ENCODE measurements around the gene YY1. TPM values are rescaled to one million over a fixed set of nuclear protein-coding genes. Genes with fewer than 3 reads are reported as not detected.
A peak's percentile ranks its signal among the peaks of the same experiment; 100 is the strongest.
"Not testable (repeated sequence)": the region's sequence is repeated elsewhere in the genome, so short reads cannot be mapped to it uniquely, and the experiment has no call there.

The YY1 gene
- total and polyA plus RNA-seq, 2 donors from 2014 or later: 34.2 to 60.4 TPM

DNA sequence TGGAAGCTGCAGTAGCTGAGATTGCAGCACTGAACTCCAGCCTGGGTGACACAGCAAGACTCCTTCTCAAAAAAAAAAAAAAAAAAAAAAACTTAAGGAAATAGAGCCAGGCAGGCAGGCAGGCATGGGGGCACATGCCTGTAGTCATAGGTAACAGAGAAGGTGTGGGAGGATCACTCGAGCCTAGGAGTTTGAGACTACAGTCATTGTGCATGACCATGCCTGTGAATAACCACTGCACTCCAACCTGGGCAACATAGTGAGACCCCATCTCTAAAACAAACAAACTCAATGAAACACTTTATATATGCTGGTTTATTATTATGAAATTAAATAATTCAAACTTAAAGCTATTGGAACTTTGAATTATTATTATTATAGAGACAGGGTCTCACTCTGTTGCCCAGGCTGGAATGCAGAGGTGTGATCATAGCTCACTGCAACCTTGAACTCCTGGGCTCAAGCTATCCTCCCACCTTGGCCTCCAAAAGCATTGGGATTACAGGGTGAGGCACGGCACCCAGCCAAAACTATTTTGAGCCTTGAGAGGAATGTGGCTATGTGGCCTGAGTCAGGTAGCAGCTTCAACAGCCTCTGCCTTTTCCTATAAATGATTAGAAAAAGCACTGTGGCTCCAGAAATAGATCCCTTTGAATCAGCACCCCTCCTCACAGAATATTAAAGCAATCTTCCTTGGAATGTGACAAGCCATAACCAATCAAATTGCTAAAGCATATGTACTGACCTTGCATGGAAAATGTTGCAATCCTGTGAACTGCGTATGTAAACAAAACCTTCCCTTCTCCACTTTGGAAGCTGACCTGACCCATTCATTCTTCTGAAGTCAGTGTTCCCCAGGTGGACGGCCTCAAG is 34.7 kb upstream of the YY1 start:
- DNase-seq (peak in 2 of 5 donors; percentile 26 to 50), FAIRE-seq (no peak)
- Histone ChIP-seq H3K9ac (ENCODE audit: low read length in 3 of 3) (no peak overlapping the region), H3K27me3 (ENCODE audit: control insufficient read depth, insufficient read depth, low read length) (no peaks in the 10 kb centered on the region), H3K4me3 (ENCODE audit: low read length in 3 of 3) (no peak overlapping the region), H3K36me3 (ENCODE audit: control insufficient read depth in 2 of 3, insufficient read depth in 3 of 3, low read length in 3 of 3) (no peaks in the 10 kb centered on the region), H3K27ac (ENCODE audit: low read depth in 2 of 2, low read length in 2 of 2) (no peak overlapping the region), H3K4me1 (ENCODE audit: control insufficient read depth in 2 of 3, insufficient read depth in 2 of 3, low read depth in 1 of 3, low read length in 3 of 3) (no peaks in the 10 kb centered on the region), H3K9me3 (ENCODE audit: control insufficient read depth in 2 of 3, insufficient read depth in 1 of 3, low read length in 3 of 3) (no peaks in the 10 kb centered on the region)
- TF ChIP-seq, protein P1, sequence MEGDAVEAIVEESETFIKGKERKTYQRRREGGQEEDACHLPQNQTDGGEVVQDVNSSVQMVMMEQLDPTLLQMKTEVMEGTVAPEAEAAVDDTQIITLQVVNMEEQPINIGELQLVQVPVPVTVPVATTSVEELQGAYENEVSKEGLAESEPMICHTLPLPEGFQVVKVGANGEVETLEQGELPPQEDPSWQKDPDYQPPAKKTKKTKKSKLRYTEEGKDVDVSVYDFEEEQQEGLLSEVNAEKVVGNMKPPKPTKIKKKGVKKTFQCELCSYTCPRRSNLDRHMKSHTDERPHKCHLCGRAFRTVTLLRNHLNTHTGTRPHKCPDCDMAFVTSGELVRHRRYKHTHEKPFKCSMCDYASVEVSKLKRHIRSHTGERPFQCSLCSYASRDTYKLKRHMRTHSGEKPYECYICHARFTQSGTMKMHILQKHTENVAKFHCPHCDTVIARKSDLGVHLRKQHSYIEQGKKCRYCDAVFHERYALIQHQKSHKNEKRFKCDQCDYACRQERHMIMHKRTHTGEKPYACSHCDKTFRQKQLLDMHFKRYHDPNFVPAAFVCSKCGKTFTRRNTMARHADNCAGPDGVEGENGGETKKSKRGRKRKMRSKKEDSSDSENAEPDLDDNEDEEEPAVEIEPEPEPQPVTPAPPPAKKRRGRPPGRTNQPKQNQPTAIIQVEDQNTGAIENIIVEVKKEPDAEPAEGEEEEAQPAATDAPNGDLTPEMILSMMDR (IDR thresholded peaks at IDR 0.05; ENCODE audit: borderline replicate concordance, extremely low read depth, insufficient read depth): no peak
- intact Hi-C loops (cut with DNase I): no loop called here

DNA sequence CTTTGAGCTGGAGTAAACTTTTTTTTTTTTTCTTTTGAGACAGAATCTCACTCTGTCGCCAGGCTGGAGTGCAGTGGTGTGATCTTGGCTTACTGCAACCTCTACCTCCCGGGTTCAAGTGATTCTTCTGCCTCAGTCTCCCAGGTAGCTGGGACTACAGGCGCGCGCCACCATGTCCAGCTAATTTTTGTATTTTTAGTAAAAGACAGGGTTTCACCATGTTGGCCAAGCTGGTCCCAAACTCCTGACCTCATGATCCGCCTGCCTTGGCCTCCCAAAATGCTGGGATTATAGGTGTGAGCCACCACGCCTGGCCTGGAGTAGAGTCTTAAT is 34.1 kb upstream of the YY1 start:
- H3K9me3 ChIP-seq (ENCODE audit: control insufficient read depth in 2 of 3, insufficient read depth in 1 of 3, low read length in 3 of 3); H3K4me1 ChIP-seq (ENCODE audit: control insufficient read depth in 2 of 3, insufficient read depth in 2 of 3, low read depth in 1 of 3, low read length in 3 of 3); H3K27me3 ChIP-seq (ENCODE audit: control insufficient read depth, insufficient read depth, low read length); H3K36me3 ChIP-seq (ENCODE audit: control insufficient read depth in 2 of 3, insufficient read depth in 3 of 3, low read length in 3 of 3); intact Hi-C loops (cut with DNase I); H3K27ac ChIP-seq (ENCODE audit: low read depth in 2 of 2, low read length in 2 of 2); FAIRE-seq; H3K9ac ChIP-seq (ENCODE audit: low read length in 3 of 3); H3K4me3 ChIP-seq (ENCODE audit: low read length in 3 of 3): not testable (repeated sequence)
- peak in 1 of 5 donors; percentile 14 for DNase-seq

DNA sequence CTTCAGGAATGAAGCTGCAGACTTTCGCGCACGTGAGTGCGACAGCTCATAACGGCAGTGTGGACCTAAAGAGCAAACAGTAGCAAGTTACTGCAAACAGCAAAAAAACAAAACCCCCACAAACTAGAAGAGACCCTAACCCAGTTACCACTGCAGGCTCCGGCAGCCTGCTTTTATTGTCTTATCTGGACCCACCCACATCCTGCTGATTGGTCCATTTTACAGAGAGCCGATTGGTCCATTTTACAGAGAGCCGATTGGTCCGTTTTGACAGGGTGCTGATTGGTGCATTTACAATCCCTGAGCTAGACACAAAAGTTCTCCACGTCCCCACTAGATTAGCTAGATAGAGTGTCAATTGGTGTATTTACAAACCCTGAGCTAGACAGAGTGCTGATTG is 31.4 kb upstream of the YY1 start:
- H3K27me3 ChIP-seq (ENCODE audit: control insufficient read depth, insufficient read depth, low read length); H3K9me3 ChIP-seq (ENCODE audit: control insufficient read depth in 2 of 3, insufficient read depth in 1 of 3, low read length in 3 of 3); H3K9ac ChIP-seq (ENCODE audit: low read length in 3 of 3); H3K27ac ChIP-seq (ENCODE audit: low read depth in 2 of 2, low read length in 2 of 2); H3K4me1 ChIP-seq (ENCODE audit: control insufficient read depth in 2 of 3, insufficient read depth in 2 of 3, low read depth in 1 of 3, low read length in 3 of 3); FAIRE-seq; intact Hi-C loops (cut with DNase I); H3K4me3 ChIP-seq (ENCODE audit: low read length in 3 of 3); H3K36me3 ChIP-seq (ENCODE audit: control insufficient read depth in 2 of 3, insufficient read depth in 3 of 3, low read length in 3 of 3); DNase-seq: not testable (repeated sequence)

- H3K9ac ChIP-seq (ENCODE audit: low read length in 3 of 3); H3K4me1 ChIP-seq (ENCODE audit: control insufficient read depth in 2 of 3, insufficient read depth in 2 of 3, low read depth in 1 of 3, low read length in 3 of 3); H3K4me3 ChIP-seq (ENCODE audit: low read length in 3 of 3); intact Hi-C loops (cut with DNase I); H3K9me3 ChIP-seq (ENCODE audit: control insufficient read depth in 2 of 3, insufficient read depth in 1 of 3, low read length in 3 of 3); H3K27ac ChIP-seq (ENCODE audit: low read depth in 2 of 2, low read length in 2 of 2); H3K27me3 ChIP-seq (ENCODE audit: control insufficient read depth, insufficient read depth, low read length); H3K36me3 ChIP-seq (ENCODE audit: control insufficient read depth in 2 of 3, insufficient read depth in 3 of 3, low read length in 3 of 3); FAIRE-seq: not testable (repeated sequence)
- DNase-seq: peak in 1 of 5 donors; percentile 70
Observed at GRCh38 chr14:100208136-100208535, 30.8 kb upstream of the YY1 start.

DNA sequence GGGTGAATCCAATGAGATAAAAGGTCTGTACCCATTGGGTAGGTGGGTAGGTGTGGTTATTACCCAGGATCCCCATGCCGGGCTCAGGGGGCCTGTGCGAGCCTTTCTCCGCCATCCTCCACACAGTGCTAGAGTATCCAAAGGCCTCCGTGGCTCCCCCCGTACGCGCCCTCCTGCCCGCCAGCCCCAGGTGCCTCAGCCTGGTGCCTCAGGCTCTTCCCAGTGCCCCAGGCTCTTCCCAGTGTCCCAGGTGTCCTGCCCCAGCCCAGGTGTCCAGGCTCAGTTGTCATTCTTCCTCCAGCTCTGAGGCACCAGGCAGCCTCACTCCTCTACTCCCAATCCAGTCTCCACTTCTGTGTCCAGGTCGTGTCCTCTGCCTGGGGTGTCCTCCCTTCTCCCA is 27.6 kb upstream of the YY1 start:
- FAIRE-seq (no peak), DNase-seq (peak in 1 of 5 donors; percentile 43)
- Histone ChIP-seq H3K9ac (ENCODE audit: low read length in 3 of 3) (no peak overlapping the region), H3K27me3 (ENCODE audit: control insufficient read depth, insufficient read depth, low read length) (no peaks in the 10 kb centered on the region), H3K36me3 (ENCODE audit: control insufficient read depth in 2 of 3, insufficient read depth in 3 of 3, low read length in 3 of 3) (no peaks in the 10 kb centered on the region), H3K4me3 (ENCODE audit: low read length in 3 of 3) (no peak overlapping the region), H3K4me1 (ENCODE audit: control insufficient read depth in 2 of 3, insufficient read depth in 2 of 3, low read depth in 1 of 3, low read length in 3 of 3) (no peaks in the 10 kb centered on the region), H3K9me3 (ENCODE audit: control insufficient read depth in 2 of 3, insufficient read depth in 1 of 3, low read length in 3 of 3) (no peaks in the 10 kb centered on the region), H3K27ac (ENCODE audit: low read depth in 2 of 2, low read length in 2 of 2) (no peak overlapping the region)
- intact Hi-C loops (cut with DNase I): no loop called here
- TF ChIP-seq, protein P1 (IDR thresholded peaks at IDR 0.05; ENCODE audit: borderline replicate concordance, extremely low read depth, insufficient read depth): no peak
